ENCODE measurements around the gene SLC2A13. TPM values are rescaled to one million over a fixed set of nuclear protein-coding genes. Genes with fewer than 3 reads are reported as not detected.

The SLC2A13 gene
- total and polyA plus RNA-seq, 10 of the 15 experiments (the other 5 are each of a cell fraction or from before 2014, with no cell fraction given) = 0.05 to 3.7 (median 0.25) TPM

DNA sequence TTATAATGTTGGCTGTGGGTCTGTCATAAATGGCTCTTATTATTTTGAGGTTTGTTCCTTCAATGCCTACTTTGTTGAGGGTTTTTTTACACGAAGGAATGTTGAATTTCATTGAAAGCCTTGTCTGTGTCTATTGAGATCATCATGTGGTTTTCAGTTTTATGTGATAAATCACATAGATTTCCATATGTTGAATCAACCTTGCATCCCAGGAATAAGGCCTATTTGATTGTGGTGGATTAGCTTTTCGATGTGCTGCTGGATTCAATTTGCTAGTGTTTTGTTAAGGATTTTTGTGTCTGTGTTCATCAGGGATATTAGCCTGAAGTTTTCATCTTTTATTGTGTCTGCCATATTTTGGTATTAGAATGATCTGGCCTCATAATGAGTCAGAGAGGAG, 27.6 kb downstream of the SLC2A13 start (continued):
- TF ChIP-seq, protein P1, sequence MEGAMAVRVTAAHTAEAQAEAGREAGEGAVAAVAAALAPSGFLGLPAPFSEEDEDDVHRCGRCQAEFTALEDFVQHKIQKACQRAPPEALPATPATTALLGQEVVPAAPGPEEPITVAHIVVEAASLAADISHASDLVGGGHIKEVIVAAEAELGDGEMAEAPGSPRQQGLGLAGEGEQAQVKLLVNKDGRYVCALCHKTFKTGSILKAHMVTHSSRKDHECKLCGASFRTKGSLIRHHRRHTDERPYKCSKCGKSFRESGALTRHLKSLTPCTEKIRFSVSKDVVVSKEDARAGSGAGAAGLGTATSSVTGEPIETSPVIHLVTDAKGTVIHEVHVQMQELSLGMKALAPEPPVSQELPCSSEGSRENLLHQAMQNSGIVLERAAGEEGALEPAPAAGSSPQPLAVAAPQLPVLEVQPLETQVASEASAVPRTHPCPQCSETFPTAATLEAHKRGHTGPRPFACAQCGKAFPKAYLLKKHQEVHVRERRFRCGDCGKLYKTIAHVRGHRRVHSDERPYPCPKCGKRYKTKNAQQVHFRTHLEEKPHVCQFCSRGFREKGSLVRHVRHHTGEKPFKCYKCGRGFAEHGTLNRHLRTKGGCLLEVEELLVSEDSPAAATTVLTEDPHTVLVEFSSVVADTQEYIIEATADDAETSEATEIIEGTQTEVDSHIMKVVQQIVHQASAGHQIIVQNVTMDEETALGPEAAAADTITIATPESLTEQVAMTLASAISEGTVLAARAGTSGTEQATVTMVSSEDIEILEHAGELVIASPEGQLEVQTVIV (IDR thresholded peaks at IDR 0.05; ENCODE audit: borderline replicate concordance, partially characterized antibody) = no peak

DNA sequence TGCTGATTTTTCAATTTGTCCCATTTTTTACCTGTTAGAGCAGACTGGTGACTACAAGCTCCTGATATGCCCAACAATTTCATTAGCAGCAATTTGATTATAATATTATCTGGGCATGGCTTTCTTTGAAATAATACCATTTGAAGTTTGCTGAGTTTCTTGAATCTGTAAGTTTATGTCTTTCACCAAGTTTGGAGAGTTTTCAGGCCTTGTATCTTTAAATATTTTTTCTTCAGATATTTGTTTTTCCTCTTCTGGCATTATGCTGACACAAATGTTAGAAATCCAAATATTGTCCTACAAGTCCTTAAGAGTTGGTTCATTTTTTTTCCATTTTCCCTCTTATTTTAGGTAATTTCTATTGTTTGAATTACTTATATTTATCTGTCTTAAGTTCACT, 30.4 kb downstream of the SLC2A13 start:
- no peak for ATAC-seq
- SMC1A ChIA-PET (ENCODE audit: uncharacterized antibody, unreplicated experiment) = no interaction called here
- RAD21 ChIA-PET (ENCODE audit: unreplicated experiment) = no interaction called here

More for the DNA sequence above, 30.4 kb downstream of the SLC2A13 start:
- Histone ChIP-seq H3K36me3 (ENCODE audit: control insufficient read depth in 2 of 2, insufficient read depth in 2 of 2, low read length in 1 of 2) (no peaks in the 10 kb centered on the region), H3K79me2 (ENCODE audit: control insufficient read depth, insufficient read depth, low read length) (no peaks in the 10 kb centered on the region), H3K27ac (ENCODE audit: control insufficient read depth, insufficient read depth) (no peak overlapping the region), H3K9me3 (replicated peaks; ENCODE audit: control insufficient read depth, insufficient read depth, low read length) (no peaks in the 10 kb centered on the region), H3K4me2 (ENCODE audit: control insufficient read depth, insufficient read depth) (no peak overlapping the region), H3K4me3 (no peak overlapping the region), H3K9ac (ENCODE audit: control insufficient read depth, insufficient read depth, low read length) (no peak overlapping the region), H3K4me1 (ENCODE audit: control insufficient read depth, insufficient read depth, low read length) (no peaks in the 10 kb centered on the region), H4K20me1 (ENCODE audit: control insufficient read depth, insufficient read depth) (no peaks in the 10 kb centered on the region), H3K27me3 (replicated peaks in 1 of 2; ENCODE audit: control insufficient read depth in 2 of 2, insufficient read depth in 2 of 2, low read length in 1 of 2) (no peaks in the 10 kb centered on the region), H2AFZ (ENCODE audit: control insufficient read depth, low read depth, low read length) (no peak overlapping the region)
- BruUV-seq (replicated peaks) = no TSS peak
- FAIRE-seq (no peak), DNase-seq (ENCODE audit: low read depth, low spot score) (no peak)
- POLR2A ChIA-PET = no interaction called here
- in situ Hi-C loops (cut with MboI) = no loop called here
- intact Hi-C loops (cut with micrococcal nuclease; ENCODE audit: unreplicated experiment) = no loop called here
- TF ChIP-seq, protein P2, sequence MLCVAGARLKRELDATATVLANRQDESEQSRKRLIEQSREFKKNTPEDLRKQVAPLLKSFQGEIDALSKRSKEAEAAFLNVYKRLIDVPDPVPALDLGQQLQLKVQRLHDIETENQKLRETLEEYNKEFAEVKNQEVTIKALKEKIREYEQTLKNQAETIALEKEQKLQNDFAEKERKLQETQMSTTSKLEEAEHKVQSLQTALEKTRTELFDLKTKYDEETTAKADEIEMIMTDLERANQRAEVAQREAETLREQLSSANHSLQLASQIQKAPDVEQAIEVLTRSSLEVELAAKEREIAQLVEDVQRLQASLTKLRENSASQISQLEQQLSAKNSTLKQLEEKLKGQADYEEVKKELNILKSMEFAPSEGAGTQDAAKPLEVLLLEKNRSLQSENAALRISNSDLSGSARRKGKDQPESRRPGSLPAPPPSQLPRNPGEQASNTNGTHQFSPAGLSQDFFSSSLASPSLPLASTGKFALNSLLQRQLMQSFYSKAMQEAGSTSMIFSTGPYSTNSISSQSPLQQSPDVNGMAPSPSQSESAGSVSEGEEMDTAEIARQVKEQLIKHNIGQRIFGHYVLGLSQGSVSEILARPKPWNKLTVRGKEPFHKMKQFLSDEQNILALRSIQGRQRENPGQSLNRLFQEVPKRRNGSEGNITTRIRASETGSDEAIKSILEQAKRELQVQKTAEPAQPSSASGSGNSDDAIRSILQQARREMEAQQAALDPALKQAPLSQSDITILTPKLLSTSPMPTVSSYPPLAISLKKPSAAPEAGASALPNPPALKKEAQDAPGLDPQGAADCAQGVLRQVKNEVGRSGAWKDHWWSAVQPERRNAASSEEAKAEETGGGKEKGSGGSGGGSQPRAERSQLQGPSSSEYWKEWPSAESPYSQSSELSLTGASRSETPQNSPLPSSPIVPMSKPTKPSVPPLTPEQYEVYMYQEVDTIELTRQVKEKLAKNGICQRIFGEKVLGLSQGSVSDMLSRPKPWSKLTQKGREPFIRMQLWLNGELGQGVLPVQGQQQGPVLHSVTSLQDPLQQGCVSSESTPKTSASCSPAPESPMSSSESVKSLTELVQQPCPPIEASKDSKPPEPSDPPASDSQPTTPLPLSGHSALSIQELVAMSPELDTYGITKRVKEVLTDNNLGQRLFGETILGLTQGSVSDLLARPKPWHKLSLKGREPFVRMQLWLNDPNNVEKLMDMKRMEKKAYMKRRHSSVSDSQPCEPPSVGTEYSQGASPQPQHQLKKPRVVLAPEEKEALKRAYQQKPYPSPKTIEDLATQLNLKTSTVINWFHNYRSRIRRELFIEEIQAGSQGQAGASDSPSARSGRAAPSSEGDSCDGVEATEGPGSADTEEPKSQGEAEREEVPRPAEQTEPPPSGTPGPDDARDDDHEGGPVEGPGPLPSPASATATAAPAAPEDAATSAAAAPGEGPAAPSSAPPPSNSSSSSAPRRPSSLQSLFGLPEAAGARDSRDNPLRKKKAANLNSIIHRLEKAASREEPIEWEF (IDR thresholded peaks at IDR 0.05; ENCODE audit: insufficient replicate concordance, low read depth, low read length) = no peak
- no peak for TF ChIP-seq NRF1 (conservative IDR thresholded peaks at IDR 0.05; ENCODE audit: low read depth, low read length)
- no peak for TF ChIP-seq MEF2B (IDR thresholded peaks at IDR 0.05; ENCODE audit: partially characterized antibody, poor library complexity, severe bottlenecking)
- no peak for TF ChIP-seq SIN3A (IDR thresholded peaks at IDR 0.05; ENCODE audit: low read depth, low read length)
- no peak for TF ChIP-seq POU2F2 (IDR thresholded peaks at IDR 0.05; ENCODE audit: borderline replicate concordance, low read depth, low read length)
- no peak for TF ChIP-seq EED (IDR thresholded peaks at IDR 0.05; ENCODE audit: low read depth)
- TF ChIP-seq YY1 (IDR thresholded peaks at IDR 0.05; ENCODE audit: low read depth, low read length) = no peak
- TF ChIP-seq NFIC (IDR thresholded peaks at IDR 0.05; ENCODE audit: low read depth, low read length) = no peak
- no peak for TF ChIP-seq LARP7 (IDR thresholded peaks at IDR 0.05)
- CTCF ChIA-PET = no interaction called here

All from GM12878 (cell line).